Thoracic aorta (tissue), 2 donors: ENCODE results near the gene ECE2. TPM values are rescaled to one million over a fixed set of nuclear protein-coding genes. Genes with fewer than 3 reads are reported as not detected.

Experiments
- ATAC-seq: fragments of 150-250 bp; one replicate; pipeline ENCODE4 v1.8.0; 2017; ENCODE audit warnings: low read depth; ENCODE audit not compliant: insufficient number of reproducible peaks, low FRiP score
- DNase-seq: peaks from one replicate; pipeline ENCODE4 v3.0.0-alpha.2; 2020; ENCODE audit warnings: low spot score
- H3K27ac ChIP-seq, 2 donors: fragments of 200-600 bp; sonication (generic); 1 replicate in 1 of 2; 2 replicates in 1 of 2; pipeline ENCODE4 v1.5.1; 2016; ENCODE audit warnings: mild to moderate bottlenecking in 2 of 2, moderate library complexity in 2 of 2
- H3K27me3 ChIP-seq: fragments of 200-600 bp; sonication (generic); replicated peaks from 2 replicates; pipeline ENCODE4 v1.6.0; 2016; ENCODE audit warnings: mild to moderate bottlenecking; ENCODE audit not compliant: insufficient read depth
- H3K36me3 ChIP-seq: fragments of 200-600 bp; sonication (generic); one replicate; pipeline ENCODE4 v1.5.1; 2016
- H3K4me1 ChIP-seq, 2 donors: fragments of 200-600 bp; sonication (generic); 1 replicate in 1 of 2; 2 replicates in 1 of 2; pipeline versions ENCODE4 v1.5.1 to v1.6.0; 2016; ENCODE audit warnings: low read depth in 2 of 2, mild to moderate bottlenecking in 1 of 2; ENCODE audit not compliant: control insufficient read depth in 1 of 2
- H3K4me3 ChIP-seq: fragments of 200-600 bp; sonication (generic); 2 replicates; pipeline ENCODE4 v1.5.1; 2016; ENCODE audit warnings: mild to moderate bottlenecking
- H3K9me3 ChIP-seq: fragments of 200-600 bp; sonication (generic); 2 replicates; pipeline ENCODE4 v1.5.1; 2016
- CTCF ChIP-seq: fragments of 200-600 bp; sonication (generic); IDR thresholded peaks from one replicate; pipeline ENCODE4 v1.5.1; 2019; ENCODE audit warnings: antibody characterized with exemption
- total RNA-seq, 2 donors: library from RNA; depleted of rRNA; stranded (reverse); fragments of >200 nt; gene quantifications; one replicate each; pipeline versions ENCODE4 v1.1.0 to v1.2.3, GENCODE V29; 2016

ECE2 gene
- total RNA-seq, 2 donors from 2014 or later = not detected

GRCh38 chr3:184237807-184238206 lies 38.0 kb upstream of the ECE2 start:
- TF ChIP-seq CTCF = no peak
- no peak overlapping the region for H3K4me3 ChIP-seq
- peaks cover 6% of the 10 kb centered on the region for H3K36me3 ChIP-seq
- no peaks in the 10 kb centered on the region for H3K4me1 ChIP-seq
- no peaks in the 10 kb centered on the region for H3K27me3 ChIP-seq
- ATAC-seq = no peak
- DNase-seq = no peak
- no peak overlapping the region for H3K27ac ChIP-seq
- no peaks in the 10 kb centered on the region for H3K9me3 ChIP-seq

GRCh38 chr3:184238246-184238818 lies 37.5 kb upstream of the ECE2 start:
- Histone ChIP-seq H3K4me1 (no peaks in the 10 kb centered on the region), H3K4me3 (no peak overlapping the region), H3K36me3 (peaks cover 12% of the 10 kb centered on the region), H3K27ac (no peak overlapping the region), H3K27me3 (no peaks in the 10 kb centered on the region), H3K9me3 (no peaks in the 10 kb centered on the region)
- DNase-seq (no peak), ATAC-seq (no peak)
- TF ChIP-seq CTCF = no peak

GRCh38 chr3:184239221-184239620 lies 36.6 kb upstream of the ECE2 start:
- no peak for ATAC-seq
- no peaks in the 10 kb centered on the region for H3K27me3 ChIP-seq
- TF ChIP-seq CTCF = no peak
- no peak overlapping the region for H3K27ac ChIP-seq
- H3K9me3 ChIP-seq = no peaks in the 10 kb centered on the region
- DNase-seq = no peak
- H3K4me1 ChIP-seq = no peaks in the 10 kb centered on the region
- no peak overlapping the region for H3K4me3 ChIP-seq
- peaks cover 20% of the 10 kb centered on the region for H3K36me3 ChIP-seq

- Histone ChIP-seq H3K27ac (no peak overlapping the region), H3K9me3 (no peaks in the 10 kb centered on the region), H3K4me1 (no peaks in the 10 kb centered on the region), H3K4me3 (no peak overlapping the region), H3K36me3 (peaks cover 25% of the 10 kb centered on the region), H3K27me3 (no peaks in the 10 kb centered on the region)
- DNase-seq = no peak
- TF ChIP-seq CTCF = no peak
- ATAC-seq = no peak
These were observed 36.1 kb upstream of the ECE2 start for GRCh38 chr3:184239708-184240107.

GRCh38 chr3:184240384-184241140 lies 35.3 kb upstream of the ECE2 start:
- no peak for TF ChIP-seq CTCF
- H3K27me3 ChIP-seq = no peaks in the 10 kb centered on the region
- DNase-seq = no peak
- no peaks in the 10 kb centered on the region for H3K4me1 ChIP-seq
- no peak overlapping the region for H3K4me3 ChIP-seq
- H3K9me3 ChIP-seq = no peaks in the 10 kb centered on the region
- H3K27ac ChIP-seq = no peak overlapping the region
- H3K36me3 ChIP-seq = peaks cover 32% of the 10 kb centered on the region
- no peak for ATAC-seq
